HG02588 (cell line): Measurements from ENCODE around the gene GREB1.

ENCODE experiments used
- ATAC-seq: cut with Tn5 transposase; IDR thresholded peaks from one replicate; pipeline ENCODE4 v1.9.1; 2021; ENCODE audit warnings: mild to moderate bottlenecking, moderate library complexity; ENCODE audit not compliant: unreplicated experiment

GREB1 gene, protein sequence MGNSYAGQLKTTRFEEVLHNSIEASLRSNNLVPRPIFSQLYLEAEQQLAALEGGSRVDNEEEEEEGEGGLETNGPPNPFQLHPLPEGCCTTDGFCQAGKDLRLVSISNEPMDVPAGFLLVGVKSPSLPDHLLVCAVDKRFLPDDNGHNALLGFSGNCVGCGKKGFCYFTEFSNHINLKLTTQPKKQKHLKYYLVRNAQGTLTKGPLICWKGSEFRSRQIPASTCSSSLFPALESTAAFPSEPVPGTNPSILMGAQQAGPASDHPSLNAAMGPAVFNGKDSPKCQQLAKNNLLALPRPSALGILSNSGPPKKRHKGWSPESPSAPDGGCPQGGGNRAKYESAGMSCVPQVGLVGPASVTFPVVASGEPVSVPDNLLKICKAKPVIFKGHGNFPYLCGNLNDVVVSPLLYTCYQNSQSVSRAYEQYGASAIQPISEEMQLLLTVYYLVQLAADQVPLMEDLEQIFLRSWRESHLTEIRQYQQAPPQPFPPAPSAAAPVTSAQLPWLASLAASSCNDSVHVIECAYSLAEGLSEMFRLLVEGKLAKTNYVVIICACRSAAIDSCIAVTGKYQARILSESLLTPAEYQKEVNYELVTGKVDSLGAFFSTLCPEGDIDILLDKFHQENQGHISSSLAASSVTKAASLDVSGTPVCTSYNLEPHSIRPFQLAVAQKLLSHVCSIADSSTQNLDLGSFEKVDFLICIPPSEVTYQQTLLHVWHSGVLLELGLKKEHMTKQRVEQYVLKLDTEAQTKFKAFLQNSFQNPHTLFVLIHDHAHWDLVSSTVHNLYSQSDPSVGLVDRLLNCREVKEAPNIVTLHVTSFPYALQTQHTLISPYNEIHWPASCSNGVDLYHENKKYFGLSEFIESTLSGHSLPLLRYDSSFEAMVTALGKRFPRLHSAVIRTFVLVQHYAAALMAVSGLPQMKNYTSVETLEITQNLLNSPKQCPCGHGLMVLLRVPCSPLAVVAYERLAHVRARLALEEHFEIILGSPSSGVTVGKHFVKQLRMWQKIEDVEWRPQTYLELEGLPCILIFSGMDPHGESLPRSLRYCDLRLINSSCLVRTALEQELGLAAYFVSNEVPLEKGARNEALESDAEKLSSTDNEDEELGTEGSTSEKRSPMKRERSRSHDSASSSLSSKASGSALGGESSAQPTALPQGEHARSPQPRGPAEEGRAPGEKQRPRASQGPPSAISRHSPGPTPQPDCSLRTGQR (N-terminal part only)

GRCh38 chr2:11533278-11534070, at the start of gene GREB1:
GREB1 (plus strand) TSS chr2:11534045; CDS start chr2:11556615, 22,570 bp downstream.
- ATAC-seq = no peak

DNA sequence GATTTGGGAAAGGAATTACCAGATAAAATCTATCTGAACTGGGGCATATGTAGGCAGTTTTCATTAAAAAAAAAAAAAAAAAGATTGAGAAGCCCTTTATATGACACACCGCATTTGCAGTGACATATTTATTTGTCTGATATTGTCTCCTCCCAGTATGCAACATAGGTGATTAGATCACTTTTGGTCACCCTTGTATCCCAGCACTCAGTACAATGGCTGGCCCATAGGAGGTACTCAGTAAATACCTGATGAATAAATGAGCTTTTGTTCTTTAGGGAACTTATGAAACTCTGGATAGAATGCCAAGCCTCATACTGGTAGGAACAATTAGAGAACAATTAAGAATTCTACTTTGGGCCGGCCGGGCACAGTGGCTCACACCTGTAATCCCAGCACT, 45.0 kb upstream of the GREB1 start:
- ATAC-seq = no peak

- ATAC-seq = no peak
These were observed 43.7 kb upstream of the GREB1 start for GRCh38 chr2:11490194-11490593.

GRCh38 chr2:11491348-11491933, 42.4 kb upstream of the GREB1 start:
- ATAC-seq = no peak

- no peak for ATAC-seq
These were observed 41.6 kb upstream of the GREB1 start for GRCh38 chr2:11492244-11492643.

GRCh38 chr2:11492720-11493119, 41.1 kb upstream of the GREB1 start:
- no peak for ATAC-seq

DNA sequence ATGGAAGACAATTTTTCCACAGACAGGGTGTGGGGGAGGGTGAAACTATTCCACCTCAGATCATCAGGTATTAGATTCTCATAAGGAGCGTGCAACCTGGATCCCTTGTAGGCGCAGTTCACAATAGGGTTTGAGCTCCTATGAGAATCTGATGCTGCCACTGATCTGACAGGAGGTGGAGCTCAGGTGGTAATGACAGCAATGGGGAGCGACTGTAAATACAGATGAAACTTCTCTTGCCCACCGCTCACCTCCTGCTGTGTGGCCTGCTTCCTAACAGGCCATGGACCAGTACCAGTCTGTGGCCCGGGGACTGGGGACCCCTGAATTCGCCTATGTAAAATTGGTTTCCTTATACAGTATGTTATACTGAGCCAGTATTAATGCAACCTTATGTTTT, 40.6 kb upstream of the GREB1 start:
- ATAC-seq = no peak

- no peak for ATAC-seq
These were observed 39.5 kb upstream of the GREB1 start for GRCh38 chr2:11494310-11494709.

GRCh38 chr2:11495844-11496681, 37.8 kb upstream of the GREB1 start:
- ATAC-seq = no peak

- ATAC-seq = peak; percentile 95
These were observed 35.3 kb upstream of the GREB1 start for GRCh38 chr2:11498543-11499034.

GRCh38 chr2:11499081-11499743, 34.6 kb upstream of the GREB1 start:
- no peak for ATAC-seq

DNA sequence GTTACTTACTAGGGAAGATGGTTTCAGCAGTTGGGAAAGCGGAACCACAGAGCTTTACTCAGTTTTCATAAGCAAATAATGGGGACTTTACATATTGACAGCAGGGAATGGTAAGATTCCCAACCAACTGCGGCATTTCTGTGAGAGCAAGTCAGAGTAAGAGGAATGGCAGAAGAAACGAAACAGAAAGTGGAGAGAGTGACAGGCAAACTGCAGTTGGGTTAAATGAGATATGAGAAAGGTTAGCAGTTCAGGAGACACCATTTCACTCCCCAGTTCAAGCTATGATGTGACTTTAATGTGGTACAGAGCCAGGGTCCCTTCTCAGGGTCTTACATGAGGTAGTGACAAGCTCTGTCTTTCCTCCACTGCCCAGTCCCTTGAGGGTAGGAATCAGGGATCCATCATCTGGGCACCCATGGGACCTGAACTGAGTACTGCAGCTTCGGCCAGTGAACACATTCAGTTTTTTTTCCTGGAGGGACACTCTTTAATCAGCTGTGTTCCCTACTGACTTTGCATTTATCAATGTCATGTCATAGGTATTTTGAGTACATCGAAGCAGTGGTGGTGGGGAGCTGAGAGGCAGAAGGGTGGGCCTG, 33.0 kb upstream of the GREB1 start:
- ATAC-seq = no peak

- no peak for ATAC-seq
These were observed 31.0 kb upstream of the GREB1 start for GRCh38 chr2:11502740-11503292.

DNA sequence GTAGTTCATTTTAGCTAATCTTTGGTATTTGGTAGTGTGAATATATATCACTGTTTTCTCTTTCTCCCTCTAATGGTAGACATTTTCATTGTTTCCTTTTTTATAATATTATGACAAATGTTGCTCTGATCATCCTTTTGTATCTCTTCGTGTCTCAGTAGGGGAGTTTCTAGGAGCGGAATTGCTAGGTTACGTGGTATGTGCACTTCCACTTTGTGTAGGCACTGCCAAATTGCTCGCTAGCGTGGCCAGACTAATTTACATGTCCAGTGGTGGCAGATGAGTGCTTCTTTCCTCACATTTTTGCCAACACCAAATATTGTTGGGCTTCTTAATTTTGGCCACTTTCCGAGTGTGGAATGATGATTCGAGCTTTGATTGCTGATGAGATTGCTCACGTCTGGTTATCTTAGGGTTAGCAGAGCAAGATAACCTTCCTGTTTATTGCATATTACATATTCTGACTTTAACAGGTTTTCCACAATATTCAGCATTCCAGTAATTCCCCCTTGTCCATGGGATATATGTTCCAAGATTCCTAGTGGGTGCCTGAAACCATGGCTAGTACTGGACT, 30.4 kb upstream of the GREB1 start:
- no peak for ATAC-seq

GRCh38 chr2:11505652-11506610, 27.9 kb upstream of the GREB1 start:
- no peak for ATAC-seq

DNA sequence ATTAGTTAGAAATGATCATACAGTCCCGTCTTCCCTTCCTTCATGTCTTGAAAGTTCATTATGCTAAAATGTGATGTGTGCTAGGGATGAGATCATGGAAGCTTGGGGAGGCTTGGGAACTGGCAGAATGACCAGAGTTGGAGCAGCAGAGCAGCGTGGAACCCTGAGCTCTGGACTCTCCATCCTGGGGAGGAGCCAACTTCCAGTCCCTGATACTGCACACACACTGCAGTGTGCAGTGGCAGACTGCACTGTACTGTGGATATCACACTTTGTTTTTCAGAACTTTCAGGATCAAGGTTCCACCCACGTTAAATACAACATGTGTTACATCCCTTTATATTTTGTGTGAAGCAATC, 27.3 kb upstream of the GREB1 start:
- no peak for ATAC-seq
